Fibroblast of lung (primary cell): ENCODE results near the gene CFAP90.

Experiments used
- EZH2 ChIP-seq: IDR thresholded peaks from 2 replicates; pipeline ENCODE4 v1.5.1; 2012; ENCODE audit warnings: low read length, control low read depth, mild to moderate bottlenecking; ENCODE audit errors: missing control alignments
- TF ChIP-seq, protein P1 (sequence below), 2 donors: IDR thresholded peaks in 1 of 2; conservative IDR thresholded peaks in 1 of 2; 1 replicate in 1 of 2; 2 replicates in 1 of 2; pipeline ENCODE4 v1.5.1; 2011 to 2012; ENCODE audit warnings: low read length in 2 of 2, control low read depth in 1 of 2, inconsistent platforms in 1 of 2, low read depth in 1 of 2, mild to moderate bottlenecking in 1 of 2

DNA sequence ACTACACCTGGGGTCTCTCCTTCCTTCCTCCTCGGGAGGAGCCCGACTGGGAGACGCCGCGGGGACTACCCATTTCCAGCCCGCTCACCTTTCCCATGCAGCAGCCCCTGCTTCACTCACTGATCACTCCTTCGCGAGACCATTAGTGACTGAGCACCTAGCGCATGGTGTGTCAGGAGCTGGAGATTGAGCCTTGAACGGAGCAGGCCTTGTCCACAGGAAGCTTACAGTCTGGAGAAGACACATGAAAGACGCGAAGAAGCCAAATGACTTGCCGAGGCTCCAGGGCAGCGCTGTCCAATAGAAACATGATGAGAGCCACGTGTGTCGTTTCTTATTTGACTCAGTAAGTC lies 283 bp upstream of the CFAP90 start:
- TF ChIP-seq, protein P1, sequence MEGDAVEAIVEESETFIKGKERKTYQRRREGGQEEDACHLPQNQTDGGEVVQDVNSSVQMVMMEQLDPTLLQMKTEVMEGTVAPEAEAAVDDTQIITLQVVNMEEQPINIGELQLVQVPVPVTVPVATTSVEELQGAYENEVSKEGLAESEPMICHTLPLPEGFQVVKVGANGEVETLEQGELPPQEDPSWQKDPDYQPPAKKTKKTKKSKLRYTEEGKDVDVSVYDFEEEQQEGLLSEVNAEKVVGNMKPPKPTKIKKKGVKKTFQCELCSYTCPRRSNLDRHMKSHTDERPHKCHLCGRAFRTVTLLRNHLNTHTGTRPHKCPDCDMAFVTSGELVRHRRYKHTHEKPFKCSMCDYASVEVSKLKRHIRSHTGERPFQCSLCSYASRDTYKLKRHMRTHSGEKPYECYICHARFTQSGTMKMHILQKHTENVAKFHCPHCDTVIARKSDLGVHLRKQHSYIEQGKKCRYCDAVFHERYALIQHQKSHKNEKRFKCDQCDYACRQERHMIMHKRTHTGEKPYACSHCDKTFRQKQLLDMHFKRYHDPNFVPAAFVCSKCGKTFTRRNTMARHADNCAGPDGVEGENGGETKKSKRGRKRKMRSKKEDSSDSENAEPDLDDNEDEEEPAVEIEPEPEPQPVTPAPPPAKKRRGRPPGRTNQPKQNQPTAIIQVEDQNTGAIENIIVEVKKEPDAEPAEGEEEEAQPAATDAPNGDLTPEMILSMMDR (conservative IDR thresholded peaks at IDR 0.05 in 1 of 2, IDR thresholded peaks at IDR 0.05 in 1 of 2; ENCODE audit: low read depth in 1 of 2, low read length in 2 of 2): no peak
- TF ChIP-seq EZH2: peak; percentile 25
